Activated CD4-positive, alpha-beta T cell treated with anti-CD3 and anti-CD28 coated beads for 48 hours (primary cell): Measurements from ENCODE around the gene RASA3.

Experiments
- DNase-seq: peaks from one replicate; pipeline ENCODE4 v3.0.0-alpha.2; 2020

RASA3 gene

GRCh38 chr13:114097893-114098688 lies 34.3 kb downstream of the RASA3 start:
- DNase-seq = peak; percentile 0

GRCh38 chr13:114097212-114097892 lies 35.1 kb downstream of the RASA3 start:
- peak; percentile 0 for DNase-seq

GRCh38 chr13:114096811-114097211 lies 35.6 kb downstream of the RASA3 start:
- DNase-seq = peak; percentile 1

- DNase-seq = no peak
Observed at GRCh38 chr13:114096031-114096485, 36.4 kb downstream of the RASA3 start.

- no peak for DNase-seq
Observed at GRCh38 chr13:114095486-114095885, 36.9 kb downstream of the RASA3 start.

- no peak for DNase-seq
Observed at GRCh38 chr13:114093118-114093517, 39.3 kb downstream of the RASA3 start.

GRCh38 chr13:114092468-114092867 lies 40.0 kb downstream of the RASA3 start:
- DNase-seq = no peak

- DNase-seq = peak; percentile 2
Observed at GRCh38 chr13:114090476-114090875, 41.9 kb downstream of the RASA3 start.

GRCh38 chr13:114089751-114090400 lies 42.5 kb downstream of the RASA3 start:
- no peak for DNase-seq

GRCh38 chr13:114089341-114089740 lies 43.1 kb downstream of the RASA3 start:
- no peak for DNase-seq

GRCh38 chr13:114088863-114089262 lies 43.6 kb downstream of the RASA3 start:
- DNase-seq = no peak

- no peak for DNase-seq
Observed at GRCh38 chr13:114088234-114088633, 44.2 kb downstream of the RASA3 start.

GRCh38 chr13:114087430-114087829 lies 45.0 kb downstream of the RASA3 start:
- DNase-seq = peak; percentile 1

GRCh38 chr13:114082849-114083645 lies 49.4 kb downstream of the RASA3 start:
- no peak for DNase-seq

- DNase-seq = no peak
Observed at GRCh38 chr13:114081761-114082681, 50.4 kb downstream of the RASA3 start.

GRCh38 chr13:114080739-114081561 lies 51.5 kb downstream of the RASA3 start:
- DNase-seq = no peak

GRCh38 chr13:114079601-114080536 lies 52.6 kb downstream of the RASA3 start:
- DNase-seq = no peak

- no peak for DNase-seq
Observed at GRCh38 chr13:114078461-114079451, 53.7 kb downstream of the RASA3 start.
